HepG2 (cell line): Measurements from ENCODE around the gene NPB. TPM values are rescaled to one million over a fixed set of nuclear protein-coding genes. Genes with fewer than 3 reads are reported as not detected.

Experiments used
- ELF1 ChIP-seq: sonication (generic); formaldehyde crosslinking; IDR thresholded peaks from 2 replicates; pipeline ENCODE4 v1.4.0; 2020; ENCODE audit warnings: missing genetic modification reagents
- FOSL2 ChIP-seq: sonication (generic); formaldehyde crosslinking; IDR thresholded peaks from 2 replicates; pipeline ENCODE4 v1.4.0; 2020; ENCODE audit warnings: missing genetic modification reagents
- GABPB1 ChIP-seq: IDR thresholded peaks from 2 replicates; pipeline ENCODE4 v1.6.1; 2016; ENCODE audit warnings: mild to moderate bottlenecking, missing genetic modification reagents, moderate library complexity, missing compliant biosample characterization
- KIAA2018 ChIP-seq: sonication (generic); formaldehyde crosslinking; IDR thresholded peaks from 2 replicates; pipeline ENCODE4 v1.5.0; 2020; ENCODE audit warnings: mild to moderate bottlenecking, missing genetic modification reagents, borderline replicate concordance
- NCOA1 ChIP-seq: sonication (generic); formaldehyde crosslinking; IDR thresholded peaks from 2 replicates; pipeline ENCODE4 v1.9.0; 2021; ENCODE audit warnings: missing genetic modification reagents
- PHB2 ChIP-seq: fragments of 450-650 bp; IDR thresholded peaks from 2 replicates; pipeline ENCODE4 v1.6.1; 2018; ENCODE audit not compliant: partially characterized antibody
- PREB ChIP-seq: sonication (generic); formaldehyde crosslinking; IDR thresholded peaks from 2 replicates; pipeline ENCODE4 v1.4.0; 2020; ENCODE audit warnings: missing genetic modification reagents
- REST ChIP-seq, 2 experiments: IDR thresholded peaks; 2 replicates each; pipeline ENCODE4 v1.6.1; 2011 to 2012; ENCODE audit warnings: low read length in 2 of 2, borderline replicate concordance in 1 of 2, low read depth in 1 of 2, mild to moderate bottlenecking in 1 of 2, moderate library complexity in 1 of 2
- SMC3 ChIP-seq: IDR thresholded peaks from 2 replicates; pipeline ENCODE4 v1.6.1; 2011; ENCODE audit warnings: low read length, improper control_type of control experiment
- U2AF2 ChIP-seq: fragments of 200-400 bp; formaldehyde crosslinking; IDR thresholded peaks from 2 replicates; pipeline ENCODE4 v1.6.1; 2017; ENCODE audit warnings: low read depth, mild to moderate bottlenecking, low read length
- ZBTB3 ChIP-seq: sonication (generic); formaldehyde crosslinking; IDR thresholded peaks from 2 replicates; pipeline ENCODE4 v1.4.0; 2020; ENCODE audit warnings: low read depth, mild to moderate bottlenecking, moderate library complexity, missing genetic modification reagents, borderline replicate concordance
- ZBTB34 ChIP-seq: sonication (generic); formaldehyde crosslinking; IDR thresholded peaks from 2 replicates; pipeline ENCODE4 v1.8.0; 2022; ENCODE audit warnings: mild to moderate bottlenecking, missing genetic modification reagents
- ZNF547 ChIP-seq: sonication (generic); formaldehyde crosslinking; IDR thresholded peaks from 2 replicates; pipeline ENCODE4 v1.5.1; 2020; ENCODE audit warnings: mild to moderate bottlenecking, missing genetic modification reagents
- ZNF674 ChIP-seq: sonication (generic); formaldehyde crosslinking; IDR thresholded peaks from 2 replicates; pipeline ENCODE4 v1.5.0; 2020; ENCODE audit warnings: low read depth, mild to moderate bottlenecking, missing genetic modification reagents
- polyA plus RNA-seq, 8 experiments: library from polyadenylated mRNA; depleted of rRNA in 3 of 8; stranded (reverse) in 7 of 8; unstranded in 1 of 8; fragments of >200 nt; fragmentation: Illumina TruSeq in 4 of 8; extraction: Trizol in 4 of 8; gene quantifications; 2 replicates each; pipeline versions ENCODE4 v1.2.1 to v1.2.3, GENCODE V29; 2011 to 2016; ENCODE audit warnings: low read depth in 4 of 8, missing spikeins in 1 of 8, mixed read lengths in 1 of 8; ENCODE audit not compliant: insufficient read depth in 1 of 8
- total RNA-seq, 5 experiments: library from RNA; depleted of rRNA; stranded (reverse); fragments of >200 nt; fragmentation: Illumina TruSeq; extraction: Trizol; gene quantifications; 2 replicates each; pipeline ENCODE4 v1.2.3, GENCODE V29; 2016; ENCODE audit warnings: low read depth in 1 of 5

Gene NPB
- total and polyA plus RNA-seq, 2 of the 13 experiments (the other 11 are each of a cell fraction or from before 2014, with no cell fraction given) = 0.11 to 0.93 TPM

GRCh38 chr17:81860756-81861568 lies 41.1 kb upstream of the NPB start (continued):
- TF ChIP-seq PREB (CRISPR knock-in tag) (no peak), ZBTB34 (peak; percentile 55), KIAA2018 (CRISPR knock-in tag) (0 out of 2 replicates have a peak, but pooled peaks have one; percentile 70), SMC3 (no peak), GABPB1 (CRISPR knock-in tag) (peak; percentile 97), NCOA1 (CRISPR knock-in tag) (no peak), U2AF2 (no peak), REST (IDR thresholded peaks at IDR 0.05; ENCODE audit: borderline replicate concordance in 1 of 2, low read depth in 1 of 2, low read length in 2 of 2) (peak in 1 of 2 experiments; percentile 52; a peak in 1 of 4 replicates), FOSL2 (CRISPR knock-in tag) (peak; percentile 83), PHB2 (no peak), ELF1 (CRISPR knock-in tag) (peak; percentile 88), ZBTB3 (peak; percentile 69; the same call in 1 of the 2 replicates), ZNF674 (no peak), ZNF547 (CRISPR knock-in tag) (peak; percentile 75)
